Suprapubic skin (tissue), 3 donors: ENCODE measurements around the gene ATP10B.

Source experiments
- POLR2AphosphoS5 ChIP-seq, 3 donors: sonication (generic); formaldehyde crosslinking; IDR thresholded peaks; one replicate each; pipeline ENCODE4 v1.6.1; 2017; ENCODE audit warnings: antibody characterized with exemption in 3 of 3
- TF ChIP-seq, protein P1 (sequence below), 2 donors: fragments of 200-600 bp in 1 of 2; fragments of 450-650 bp in 1 of 2; sonication (generic) in 1 of 2; IDR thresholded peaks; one replicate each; pipeline ENCODE4 v1.5.1; 2016 to 2019; ENCODE audit warnings: antibody characterized with exemption in 2 of 2, mild to moderate bottlenecking in 1 of 2, moderate library complexity in 1 of 2

GRCh38 chr5:160727296-160727997 lies 124.6 kb downstream of the ATP10B start:
- TF ChIP-seq, protein P1, sequence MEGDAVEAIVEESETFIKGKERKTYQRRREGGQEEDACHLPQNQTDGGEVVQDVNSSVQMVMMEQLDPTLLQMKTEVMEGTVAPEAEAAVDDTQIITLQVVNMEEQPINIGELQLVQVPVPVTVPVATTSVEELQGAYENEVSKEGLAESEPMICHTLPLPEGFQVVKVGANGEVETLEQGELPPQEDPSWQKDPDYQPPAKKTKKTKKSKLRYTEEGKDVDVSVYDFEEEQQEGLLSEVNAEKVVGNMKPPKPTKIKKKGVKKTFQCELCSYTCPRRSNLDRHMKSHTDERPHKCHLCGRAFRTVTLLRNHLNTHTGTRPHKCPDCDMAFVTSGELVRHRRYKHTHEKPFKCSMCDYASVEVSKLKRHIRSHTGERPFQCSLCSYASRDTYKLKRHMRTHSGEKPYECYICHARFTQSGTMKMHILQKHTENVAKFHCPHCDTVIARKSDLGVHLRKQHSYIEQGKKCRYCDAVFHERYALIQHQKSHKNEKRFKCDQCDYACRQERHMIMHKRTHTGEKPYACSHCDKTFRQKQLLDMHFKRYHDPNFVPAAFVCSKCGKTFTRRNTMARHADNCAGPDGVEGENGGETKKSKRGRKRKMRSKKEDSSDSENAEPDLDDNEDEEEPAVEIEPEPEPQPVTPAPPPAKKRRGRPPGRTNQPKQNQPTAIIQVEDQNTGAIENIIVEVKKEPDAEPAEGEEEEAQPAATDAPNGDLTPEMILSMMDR (IDR thresholded peaks at IDR 0.05) = no peak
- TF ChIP-seq POLR2AphosphoS5 (IDR thresholded peaks at IDR 0.05) = no peak
